A549 (cell line): ENCODE measurements around the gene MEMO1. TPM values are rescaled to one million over a fixed set of nuclear protein-coding genes. Genes with fewer than 3 reads are reported as not detected.

Experiments used
- ATAC-seq, 2 experiments: fragments of 200-7000 bp in 1 of 2; fragments of >200 bp in 1 of 2; cut with Nextera tagmentation in 1 of 2; cut with Tn5 transposase in 1 of 2; 3 replicates each; pipeline versions ENCODE4 v1.8.0 to v1.9.1; 2018 to 2020; ENCODE audit warnings: mild to moderate bottlenecking in 1 of 2, moderate library complexity in 1 of 2
- CTCF ChIA-PET: fragments of 300-600 bp; sonication (Branson Sonifier 250); formaldehyde crosslinking; extraction: SDS; loops from one replicate; lab custom pipeline; 2021; ENCODE audit warnings: antibody characterized with exemption, inconsistent platforms; lab: Yijun Ruan, JAX
- POLR2A ChIA-PET: fragments of 350-600 bp; formaldehyde crosslinking; extraction: SDS; loops from one replicate; lab custom pipeline; 2021; ENCODE audit warnings: antibody characterized with exemption, inconsistent platforms; lab: Yijun Ruan, JAX
- DNase-seq, 2 experiments: peaks; one replicate each; pipeline versions ENCODE4 v3.0.0 to v3.0.0-alpha.2; 2011 to 2016; ENCODE audit warnings: low read depth in 1 of 2, low spot score in 1 of 2
- FAIRE-seq: peaks from 2 replicates; lab custom pipeline; 2011; peaks lifted over from hg19 to GRCh38; lab: Jason Lieb, UNC
- H3K27ac ChIP-seq, 2 experiments: fragments of >200 bp; sonication (Bioruptor Twin); formaldehyde crosslinking; 3 replicates each; pipeline ENCODE4 v1.5.1; 2016 to 2017
- H3K4me1 ChIP-seq: fragments of >200 bp; sonication (Bioruptor Twin); formaldehyde crosslinking; 3 replicates; pipeline ENCODE4 v1.6.1; 2016
- H3K4me2 ChIP-seq: fragments of >200 bp; sonication (Bioruptor Twin); formaldehyde crosslinking; 3 replicates; pipeline ENCODE4 v1.6.1; 2016
- H3K4me3 ChIP-seq: fragments of >200 bp; sonication (Bioruptor Twin); formaldehyde crosslinking; 3 replicates; pipeline ENCODE4 v1.5.1; 2016
- H3K9me3 ChIP-seq: fragments of >200 bp; sonication (Bioruptor Twin); formaldehyde crosslinking; 3 replicates; pipeline ENCODE4 v1.6.1; 2016
- CEBPB ChIP-seq, 2 experiments: fragments of >200 bp in 1 of 2; sonication (Bioruptor Twin) in 1 of 2; formaldehyde crosslinking in 1 of 2; IDR thresholded peaks; 2 replicates each; pipeline ENCODE4 v1.6.1; 2012 to 2016
- EHMT2 ChIP-seq: fragments of 200-600 bp; sonication (generic); IDR thresholded peaks from 2 replicates; pipeline ENCODE4 v1.6.1; 2016; ENCODE audit warnings: antibody characterized with exemption, low read depth, mild to moderate bottlenecking, moderate library complexity
- ESRRA ChIP-seq: fragments of 150-350 bp; IDR thresholded peaks from 2 replicates; pipeline ENCODE4 v1.6.1; 2014; ENCODE audit warnings: mild to moderate bottlenecking, low read length, borderline replicate concordance
- FOSL2 ChIP-seq, 2 experiments: fragments of 450-650 bp in 1 of 2; fragments of >200 bp in 1 of 2; sonication (Bioruptor Twin) in 1 of 2; formaldehyde crosslinking; IDR thresholded peaks; 2 replicates each; pipeline versions ENCODE4 v1.5.0 to v1.6.1; 2016 to 2020; ENCODE audit warnings: mild to moderate bottlenecking in 1 of 2, moderate library complexity in 1 of 2
- GATA3 ChIP-seq: IDR thresholded peaks from 2 replicates; pipeline ENCODE4 v1.6.1; 2012; ENCODE audit warnings: borderline replicate concordance
- HEYL ChIP-seq: fragments of 250-450 bp; sonication (Bioruptor Pico); IDR thresholded peaks from 2 replicates; pipeline ENCODE4 v1.8.0; 2021; ENCODE audit warnings: mild to moderate bottlenecking, moderate library complexity
- HOXA7 ChIP-seq: fragments of 250-450 bp; sonication (Bioruptor Pico); IDR thresholded peaks from 2 replicates; pipeline ENCODE4 v1.5.0; 2020; ENCODE audit warnings: mild to moderate bottlenecking, moderate library complexity
- JUNB ChIP-seq: fragments of >200 bp; sonication (Bioruptor Twin); formaldehyde crosslinking; IDR thresholded peaks from 2 replicates; pipeline ENCODE4 v1.6.1; 2016
- NFE2L2 ChIP-seq: fragments of 150-350 bp; conservative IDR thresholded peaks from 2 replicates; pipeline ENCODE4 v1.6.1; 2014; ENCODE audit warnings: low read length
- RAD21 ChIP-seq, 2 experiments: fragments of >200 bp in 1 of 2; sonication (Bioruptor Twin) in 1 of 2; formaldehyde crosslinking in 1 of 2; IDR thresholded peaks in 1 of 2; conservative IDR thresholded peaks in 1 of 2; 2 replicates in 1 of 2; 3 replicates in 1 of 2; pipeline ENCODE4 v1.6.1; 2012 to 2018; ENCODE audit warnings: inconsistent platforms in 1 of 2
- RFX5 ChIP-seq: fragments of 450-650 bp; IDR thresholded peaks from 2 replicates; pipeline ENCODE4 v1.7.1; 2014; ENCODE audit warnings: antibody characterized with exemption, mild to moderate bottlenecking, moderate library complexity
- TFCP2L1 ChIP-seq: fragments of 250-450 bp; sonication (Bioruptor Pico); IDR thresholded peaks from 2 replicates; pipeline ENCODE4 v1.5.0; 2021; ENCODE audit warnings: mild to moderate bottlenecking
- TP53 ChIP-seq: fragments of 250-450 bp; sonication (Bioruptor Pico); IDR thresholded peaks from 2 replicates; pipeline ENCODE4 v1.5.0; 2021; ENCODE audit warnings: mild to moderate bottlenecking, moderate library complexity
- ZSCAN20 ChIP-seq: fragments of 250-450 bp; sonication (Bioruptor Pico); IDR thresholded peaks from 2 replicates; pipeline ENCODE4 v1.8.0; 2022; ENCODE audit warnings: mild to moderate bottlenecking, moderate library complexity
- WGBS: methylation state at CpG from one replicate; pipeline ENCODE4 v1.1.6; 2017; ENCODE audit errors: missing lambda C conversion rate; 5-methylcytosine and 5-hydroxymethylcytosine counted together
- polyA plus RNA-seq, 4 experiments: library from polyadenylated mRNA; depleted of rRNA in 3 of 4; stranded (reverse); fragments of >200 nt; fragmentation: RNase III in 1 of 4; extraction: RNeasy Plus Mini Kit Qiagen cat#74134 plus additional on column Dnase treatment in 1 of 4; gene quantifications; 2 replicates in 3 of 4; 3 replicates in 1 of 4; pipeline ENCODE4 v1.2.3, GENCODE V29; 2011 to 2017
- TF ChIP-seq, protein P1 (sequence below): fragments of 250-450 bp; sonication (Bioruptor Pico); IDR thresholded peaks from 2 replicates; pipeline ENCODE4 v1.5.0; 2020; ENCODE audit warnings: low read depth, mild to moderate bottlenecking, moderate library complexity
- TF ChIP-seq, protein P2 (sequence below): fragments of 200-600 bp; sonication (generic); IDR thresholded peaks from 2 replicates; pipeline ENCODE4 v1.6.1; 2016; ENCODE audit warnings: antibody characterized with exemption, mild to moderate bottlenecking, moderate library complexity

The MEMO1 gene
- polyA plus RNA-seq, 2 of the 4 experiments (the other 2 are of a cell fraction): 80.2 to 87.0 TPM

DNA sequence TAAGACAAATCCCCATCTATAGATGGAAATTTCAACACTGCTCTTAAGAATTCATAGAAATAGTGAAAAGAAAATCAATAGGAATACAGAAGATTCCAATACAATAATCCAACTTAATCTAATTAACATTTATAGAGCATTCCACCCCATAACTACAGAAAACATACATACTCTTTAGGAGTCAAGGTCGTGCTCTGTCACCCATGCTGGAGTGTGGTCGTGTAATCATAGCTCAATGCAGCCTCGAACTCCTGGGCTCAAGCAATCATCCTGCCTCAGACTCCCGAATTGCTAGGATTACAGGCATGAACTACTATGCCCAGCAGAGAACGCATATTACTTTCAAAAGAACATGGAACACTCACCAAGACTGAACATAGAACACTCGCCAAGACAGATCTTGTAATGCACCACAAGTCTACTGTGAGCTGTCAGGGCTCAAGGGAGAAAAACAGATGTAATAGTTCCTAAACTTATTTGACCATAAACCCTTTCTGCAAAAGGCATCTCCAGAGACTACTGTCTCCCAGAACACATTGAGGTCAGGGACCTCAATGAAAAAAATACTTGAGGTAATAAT lies 14.1 kb downstream of the MEMO1 start:
- ATAC-seq (peak in 1 of 2 experiments; percentile 39; a peak in 1 of 6 replicates), DNase-seq (no peak), FAIRE-seq (no peak)
- TF ChIP-seq JUNB (no peak), EHMT2 (no peak)
- Histone ChIP-seq H3K4me1 (peaks cover 21% of the 10 kb centered on the region), H3K27ac (no peak overlapping the region), H3K4me3 (no peak overlapping the region), H3K9me3 (no peaks in the 10 kb centered on the region), H3K4me2 (no peak overlapping the region)
- WGBS: 85% methylated on average over 6 of the region's 6 CpGs
- ChIA-PET CTCF (no interaction called here), POLR2A (interaction anchor here (0.8 kb wide), 1 partner anchor 12 kb away, joined by 3 read pairs; no protein-coding TSS in a partner anchor)

DNA sequence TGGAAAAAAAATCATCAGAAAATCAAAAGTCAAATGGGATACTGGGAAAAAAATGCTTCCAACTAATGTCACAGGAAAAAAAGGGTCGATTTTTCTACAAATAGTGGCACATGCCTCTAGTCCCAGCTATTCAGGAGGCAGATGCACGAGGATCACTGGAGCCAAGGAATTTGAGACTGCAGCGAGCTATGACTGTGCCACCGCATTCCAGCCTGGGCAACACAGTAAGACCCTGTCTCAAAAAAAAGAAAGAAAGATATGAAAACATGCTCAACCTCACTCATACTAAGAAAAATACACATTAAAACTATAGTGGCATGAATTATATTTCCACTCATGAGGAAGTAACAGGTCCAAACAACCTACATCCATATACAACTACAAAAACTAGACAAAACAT lies 17.9 kb downstream of the MEMO1 start:
- FAIRE-seq: no peak
- Histone ChIP-seq H3K9me3 (no peaks in the 10 kb centered on the region), H3K4me2 (no peak overlapping the region; the same call in 2 of the 3 replicates), H3K4me1 (peaks cover 36% of the 10 kb centered on the region), H3K4me3 (no peak overlapping the region), H3K27ac (no peak overlapping the region)
- ATAC-seq: no peak
- no peak for DNase-seq
- ChIA-PET CTCF (interaction anchor here (1.2 kb wide), 1 partner anchor 16 kb away, joined by 3 read pairs; no protein-coding TSS in a partner anchor), POLR2A (no interaction called here)
- TF ChIP-seq TP53 (CRISPR knock-in tag): no peak
- TF ChIP-seq, protein P1, sequence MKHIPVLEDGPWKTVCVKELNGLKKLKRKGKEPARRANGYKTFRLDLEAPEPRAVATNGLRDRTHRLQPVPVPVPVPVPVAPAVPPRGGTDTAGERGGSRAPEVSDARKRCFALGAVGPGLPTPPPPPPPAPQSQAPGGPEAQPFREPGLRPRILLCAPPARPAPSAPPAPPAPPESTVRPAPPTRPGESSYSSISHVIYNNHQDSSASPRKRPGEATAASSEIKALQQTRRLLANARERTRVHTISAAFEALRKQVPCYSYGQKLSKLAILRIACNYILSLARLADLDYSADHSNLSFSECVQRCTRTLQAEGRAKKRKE (CRISPR knock-in tag): no peak
- WGBS: 71% methylated on average over 4 of the region's 4 CpGs

DNA sequence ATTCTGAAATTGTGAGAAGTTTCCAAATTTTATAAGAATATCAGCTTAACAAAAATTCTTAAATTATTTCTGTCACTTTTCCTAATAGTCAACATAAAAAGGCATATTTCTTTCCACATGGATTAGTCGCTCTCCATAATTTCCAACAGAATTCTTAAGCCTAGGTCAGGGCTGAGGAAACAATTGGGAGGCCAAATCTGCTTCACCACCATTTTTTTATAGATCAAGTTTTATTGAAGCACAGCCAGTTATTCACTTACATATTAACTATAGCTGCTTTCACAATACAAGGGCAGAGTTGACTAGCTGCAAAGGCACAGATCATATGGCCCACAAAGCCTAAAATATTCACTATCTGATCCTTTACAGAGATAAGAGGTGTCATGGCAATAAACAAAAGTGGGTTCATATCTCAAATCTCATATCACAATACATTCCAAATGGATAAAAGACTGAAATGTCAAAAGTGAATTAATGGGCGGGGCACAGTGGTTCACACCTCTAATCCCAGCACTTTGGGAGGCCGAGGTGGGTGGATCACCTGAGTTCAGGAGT lies 18.7 kb downstream of the MEMO1 start:
- POLR2A ChIA-PET: no interaction called here
- 86% methylated on average over 3 of the region's 3 CpGs for WGBS
- CTCF ChIA-PET: interaction anchor here (1.2 kb wide), 1 partner anchor 17 kb away, joined by 3 read pairs; no protein-coding TSS in a partner anchor
- H3K4me1 ChIP-seq: peaks cover 41% of the 10 kb centered on the region
- 0 out of 6 replicates have a peak overlapping the region, but pooled peaks of 1 of the 2 experiments have one; percentile 6 for H3K27ac ChIP-seq
- ATAC-seq: no peak; a peak in 2 of 6 replicates
- peak; percentile 28 for FAIRE-seq
- no peak for DNase-seq
- TF ChIP-seq ZSCAN20 (CRISPR knock-in tag) (no peak), HEYL (CRISPR knock-in tag) (no peak), CEBPB (IDR thresholded peaks at IDR 0.05) (peak in 1 of 2 experiments; percentile 62; a peak in 2 of 4 replicates), HOXA7 (CRISPR knock-in tag) (no peak), RFX5 (no peak), TP53 (CRISPR knock-in tag) (no peak), ESRRA (no peak), NFE2L2 (no peak), RAD21 (conservative IDR thresholded peaks at IDR 0.05 in 1 of 2, IDR thresholded peaks at IDR 0.05 in 1 of 2) (no peak), GATA3 (peak; percentile 53; the same call in 1 of the 2 replicates), TFCP2L1 (CRISPR knock-in tag) (no peak), FOSL2 (IDR thresholded peaks at IDR 0.05) (no peak), FOSL2 (CRISPR knock-in tag; IDR thresholded peaks at IDR 0.05) (no peak)
- TF ChIP-seq, protein P2, sequence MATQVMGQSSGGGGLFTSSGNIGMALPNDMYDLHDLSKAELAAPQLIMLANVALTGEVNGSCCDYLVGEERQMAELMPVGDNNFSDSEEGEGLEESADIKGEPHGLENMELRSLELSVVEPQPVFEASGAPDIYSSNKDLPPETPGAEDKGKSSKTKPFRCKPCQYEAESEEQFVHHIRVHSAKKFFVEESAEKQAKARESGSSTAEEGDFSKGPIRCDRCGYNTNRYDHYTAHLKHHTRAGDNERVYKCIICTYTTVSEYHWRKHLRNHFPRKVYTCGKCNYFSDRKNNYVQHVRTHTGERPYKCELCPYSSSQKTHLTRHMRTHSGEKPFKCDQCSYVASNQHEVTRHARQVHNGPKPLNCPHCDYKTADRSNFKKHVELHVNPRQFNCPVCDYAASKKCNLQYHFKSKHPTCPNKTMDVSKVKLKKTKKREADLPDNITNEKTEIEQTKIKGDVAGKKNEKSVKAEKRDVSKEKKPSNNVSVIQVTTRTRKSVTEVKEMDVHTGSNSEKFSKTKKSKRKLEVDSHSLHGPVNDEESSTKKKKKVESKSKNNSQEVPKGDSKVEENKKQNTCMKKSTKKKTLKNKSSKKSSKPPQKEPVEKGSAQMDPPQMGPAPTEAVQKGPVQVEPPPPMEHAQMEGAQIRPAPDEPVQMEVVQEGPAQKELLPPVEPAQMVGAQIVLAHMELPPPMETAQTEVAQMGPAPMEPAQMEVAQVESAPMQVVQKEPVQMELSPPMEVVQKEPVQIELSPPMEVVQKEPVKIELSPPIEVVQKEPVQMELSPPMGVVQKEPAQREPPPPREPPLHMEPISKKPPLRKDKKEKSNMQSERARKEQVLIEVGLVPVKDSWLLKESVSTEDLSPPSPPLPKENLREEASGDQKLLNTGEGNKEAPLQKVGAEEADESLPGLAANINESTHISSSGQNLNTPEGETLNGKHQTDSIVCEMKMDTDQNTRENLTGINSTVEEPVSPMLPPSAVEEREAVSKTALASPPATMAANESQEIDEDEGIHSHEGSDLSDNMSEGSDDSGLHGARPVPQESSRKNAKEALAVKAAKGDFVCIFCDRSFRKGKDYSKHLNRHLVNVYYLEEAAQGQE: no peak
- no peak overlapping the region for H3K4me3 ChIP-seq
- peak overlapping the region; percentile 52 for H3K4me2 ChIP-seq
- H3K9me3 ChIP-seq: no peaks in the 10 kb centered on the region
